ENCODE data around the gene PIAS1.
"Not testable (repeated sequence)": the region's sequence is repeated elsewhere in the genome, so short reads cannot be mapped to it uniquely, and the experiment has no call there.

The PIAS1 gene

DNA sequence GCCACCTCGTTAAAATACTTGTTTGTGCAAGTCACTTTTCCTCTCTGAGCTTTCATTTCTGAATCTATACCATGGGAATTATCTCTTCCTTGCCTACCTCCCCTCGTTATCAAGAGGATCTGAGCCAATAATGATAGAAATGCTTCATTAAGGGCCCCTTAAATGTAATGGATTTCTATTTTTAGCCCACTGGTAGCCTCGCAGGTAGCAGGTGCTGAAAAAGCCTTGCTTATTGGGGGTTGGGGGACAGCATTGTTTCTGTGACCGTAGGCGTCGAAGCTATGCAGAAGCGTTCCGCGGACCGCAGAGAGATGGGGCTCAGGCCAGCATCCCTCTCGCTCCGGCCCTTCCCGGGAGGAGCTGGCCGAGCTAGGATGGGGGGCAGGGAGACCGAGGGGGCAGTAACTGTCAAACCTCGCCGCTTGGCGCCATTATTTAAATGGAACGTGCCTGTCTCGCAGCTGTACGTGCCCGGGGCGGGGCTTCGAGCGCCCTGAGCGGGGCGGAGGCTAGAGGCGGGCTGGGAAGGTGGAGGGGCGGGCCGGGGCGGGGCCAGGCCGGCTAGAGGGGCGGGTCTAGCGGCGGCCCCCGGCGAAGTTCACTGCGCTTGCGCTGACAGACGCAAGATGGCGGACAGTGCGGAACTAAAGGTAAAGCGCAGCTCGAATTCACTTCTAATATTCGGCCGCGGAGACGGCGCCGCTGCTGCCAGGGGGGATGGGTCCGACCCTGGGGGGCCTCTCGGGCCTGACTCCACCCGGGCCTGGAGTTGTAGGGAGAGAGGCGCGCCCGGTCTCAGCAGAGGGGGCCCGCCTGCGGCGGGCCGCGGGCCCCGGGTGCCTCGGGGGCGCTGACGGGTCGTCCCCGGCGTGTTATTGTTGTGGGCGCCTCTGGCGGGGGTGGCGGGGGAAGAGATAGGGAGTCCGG, at the start of gene PIAS1:
Gene PIAS1 (plus strand): TSS at position 615 of the 927 bp plus-strand sequence. CDS start 12 bp downstream, at position 627.
- peak; percentile 95 for DNase-seq (ENCODE audit: low spot score)

DNA sequence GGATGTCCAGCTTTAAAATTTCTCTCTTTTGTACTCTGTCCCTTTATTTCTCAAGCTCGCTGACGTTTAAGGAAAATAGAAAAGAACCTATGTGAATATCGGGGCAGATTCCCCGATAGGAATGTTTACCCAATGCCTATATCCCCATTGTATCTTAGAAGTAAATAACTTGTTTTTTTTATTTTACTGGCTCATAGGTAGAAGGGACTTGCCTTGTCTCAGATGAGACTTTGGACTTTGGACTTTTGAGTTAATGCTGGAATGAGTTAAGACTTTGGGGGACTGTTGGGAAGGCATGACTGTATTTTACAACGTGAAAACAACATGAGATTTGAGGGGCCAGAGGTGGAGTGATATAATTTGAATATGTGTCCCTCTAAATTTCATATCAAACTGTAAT, 46.5 kb upstream of the PIAS1 start:
- not testable (repeated sequence) for DNase-seq (ENCODE audit: low spot score)

DNA sequence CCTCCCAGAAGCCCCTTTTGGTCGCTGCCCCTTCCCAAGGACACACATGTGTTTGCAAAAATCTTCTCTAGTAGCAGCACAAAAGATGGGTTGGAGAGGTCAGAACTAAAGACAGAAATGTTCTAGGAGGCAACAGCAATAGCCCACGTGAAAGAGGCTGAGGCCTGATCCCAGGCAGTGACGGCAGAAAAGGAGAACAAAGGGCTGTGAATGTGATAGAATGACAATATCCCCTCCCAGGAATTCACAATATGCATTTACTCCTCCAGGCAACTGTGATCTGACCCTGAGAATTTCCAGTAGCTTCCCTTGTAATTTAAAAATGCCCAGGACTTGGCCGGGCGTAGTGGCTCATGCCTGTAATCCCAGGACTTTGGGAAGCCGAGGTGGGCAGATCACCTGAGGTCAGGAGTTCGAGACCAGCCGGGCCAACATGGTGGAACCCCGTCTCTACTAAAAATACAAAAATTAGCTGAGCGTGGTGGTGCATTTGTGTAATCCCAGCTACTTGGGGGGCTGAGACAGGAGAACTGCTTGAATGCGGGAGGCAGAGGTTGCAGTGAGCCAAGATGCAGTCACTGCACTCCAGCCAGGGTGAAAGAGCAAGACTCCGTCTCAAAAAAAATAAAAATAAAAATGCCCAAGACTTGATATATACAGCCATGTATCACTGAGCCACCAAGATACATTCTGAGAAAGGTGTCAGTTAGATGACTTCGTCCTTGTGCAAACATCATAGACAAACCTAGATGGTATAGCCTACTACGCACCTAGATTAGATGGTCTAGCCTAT, 43.6 kb upstream of the PIAS1 start:
- no peak for DNase-seq (ENCODE audit: low spot score)

DNA sequence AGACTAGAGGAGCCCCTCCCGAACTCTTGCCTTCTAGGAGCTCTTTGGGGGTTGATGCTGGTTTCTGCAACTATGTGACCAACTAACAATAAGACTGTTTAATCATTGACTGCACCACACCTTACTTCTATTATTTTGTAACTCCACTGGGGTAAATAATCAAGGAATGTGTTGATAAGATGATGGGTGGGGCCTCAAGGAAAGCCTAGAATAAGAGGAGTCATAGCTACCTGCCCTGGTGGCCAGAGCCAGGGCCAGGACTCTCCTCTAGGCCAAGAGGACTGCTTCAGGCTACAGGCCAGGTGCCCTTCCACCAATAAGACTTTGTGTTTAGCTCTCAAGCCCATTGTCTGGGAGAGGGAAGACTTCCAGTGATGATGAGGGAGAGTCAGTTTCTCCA, 41.2 kb upstream of the PIAS1 start:
- DNase-seq (ENCODE audit: low spot score): no peak

- no peak for DNase-seq (ENCODE audit: low spot score)
Observed at GRCh38 chr15:68014219-68014618, 39.9 kb upstream of the PIAS1 start.

DNA sequence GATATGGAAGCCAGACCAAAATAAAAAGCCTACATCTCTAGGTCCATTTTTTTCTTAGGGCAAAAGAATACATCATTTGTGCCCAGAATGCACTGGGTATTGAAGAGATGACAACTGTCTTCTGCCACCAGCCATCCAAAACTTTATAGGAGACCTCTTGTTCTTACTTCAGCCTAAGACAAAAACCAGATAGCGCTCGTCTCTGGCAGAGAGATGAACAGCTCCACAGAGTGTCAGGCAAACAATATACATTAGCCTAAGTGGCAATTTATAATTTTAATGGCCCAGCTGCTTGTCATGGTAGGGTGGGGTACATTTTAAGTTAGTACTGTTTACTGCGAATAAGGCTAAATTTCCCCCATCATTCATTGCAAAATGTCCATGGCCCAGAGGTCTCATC, 38.9 kb upstream of the PIAS1 start:
- no peak for DNase-seq (ENCODE audit: low spot score)

GRCh38 chr15:68017201-68017600, 36.9 kb upstream of the PIAS1 start:
- no peak for DNase-seq (ENCODE audit: low spot score)

DNA sequence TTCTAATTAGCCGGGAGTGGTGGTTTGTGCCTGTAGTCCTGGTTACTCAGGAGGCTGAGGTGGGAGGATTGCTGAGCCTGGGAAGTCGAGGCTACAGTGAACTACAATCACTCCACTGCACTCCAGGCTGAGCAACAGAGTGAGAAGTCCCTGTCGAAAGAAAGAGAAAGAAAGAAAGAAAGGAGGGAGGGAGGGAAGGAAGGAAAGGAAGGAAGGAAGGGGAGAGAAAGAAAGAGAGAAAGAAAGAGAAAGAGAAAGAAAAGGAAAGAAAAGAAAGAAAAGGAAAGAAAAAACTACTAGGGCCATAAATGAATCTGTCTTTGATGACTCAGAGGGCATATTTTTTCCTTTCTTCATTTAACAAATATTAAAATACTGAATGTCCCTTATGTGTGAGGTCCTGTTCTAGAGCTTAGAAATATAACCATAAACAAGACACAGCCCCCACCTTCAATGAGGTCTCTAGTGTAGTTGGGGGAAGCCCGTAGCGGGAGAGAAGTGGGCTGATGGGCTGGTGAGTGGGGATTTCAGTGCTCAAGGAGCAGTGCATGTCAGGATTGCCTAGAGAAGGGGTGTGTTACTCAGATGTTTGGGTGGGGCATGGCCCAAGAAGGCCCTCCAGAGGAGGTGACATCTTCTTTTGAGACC, 35.2 kb upstream of the PIAS1 start:
- no peak for DNase-seq (ENCODE audit: low spot score)

- no peak for DNase-seq (ENCODE audit: low spot score)
Observed at GRCh38 chr15:68019814-68020525, 34.1 kb upstream of the PIAS1 start.

GRCh38 chr15:68020685-68021084, 33.4 kb upstream of the PIAS1 start:
- no peak for DNase-seq (ENCODE audit: low spot score)

- DNase-seq (ENCODE audit: low spot score): no peak
Observed at GRCh38 chr15:68022061-68022460, 32.1 kb upstream of the PIAS1 start.

- no peak for DNase-seq (ENCODE audit: low spot score)
Observed at GRCh38 chr15:68023307-68024101, 30.6 kb upstream of the PIAS1 start.

DNA sequence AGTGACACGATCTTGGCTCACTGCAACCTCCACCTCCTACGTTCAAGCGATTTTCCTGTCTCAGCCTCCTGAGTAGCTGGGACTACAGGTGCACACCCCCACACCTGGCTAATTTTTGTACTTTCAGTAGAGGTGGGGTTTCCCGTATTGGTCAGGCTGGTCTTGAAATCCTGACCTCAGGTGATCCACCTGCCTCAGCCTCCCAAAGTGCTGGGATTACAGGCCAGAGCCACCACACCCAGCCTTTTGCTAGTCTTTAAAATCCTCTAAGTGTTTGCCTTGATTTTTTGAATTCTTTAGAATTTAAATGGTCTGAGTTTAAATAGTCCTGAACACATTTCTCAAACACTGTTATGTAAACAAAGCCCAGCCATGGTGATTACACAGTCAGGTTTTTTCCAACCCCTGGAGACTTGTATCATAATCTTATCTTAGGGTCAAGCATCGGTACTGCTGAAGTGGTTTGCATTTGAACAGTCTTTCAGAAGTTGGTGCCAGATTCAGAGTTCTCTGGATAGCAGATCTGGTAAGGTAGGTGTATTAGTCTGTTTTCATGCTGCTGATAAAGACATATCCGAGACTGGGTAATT, 28.2 kb upstream of the PIAS1 start:
- DNase-seq (ENCODE audit: low spot score): no peak

- DNase-seq (ENCODE audit: low spot score): no peak
Observed at GRCh38 chr15:68027388-68027787, 26.7 kb upstream of the PIAS1 start.

DNA sequence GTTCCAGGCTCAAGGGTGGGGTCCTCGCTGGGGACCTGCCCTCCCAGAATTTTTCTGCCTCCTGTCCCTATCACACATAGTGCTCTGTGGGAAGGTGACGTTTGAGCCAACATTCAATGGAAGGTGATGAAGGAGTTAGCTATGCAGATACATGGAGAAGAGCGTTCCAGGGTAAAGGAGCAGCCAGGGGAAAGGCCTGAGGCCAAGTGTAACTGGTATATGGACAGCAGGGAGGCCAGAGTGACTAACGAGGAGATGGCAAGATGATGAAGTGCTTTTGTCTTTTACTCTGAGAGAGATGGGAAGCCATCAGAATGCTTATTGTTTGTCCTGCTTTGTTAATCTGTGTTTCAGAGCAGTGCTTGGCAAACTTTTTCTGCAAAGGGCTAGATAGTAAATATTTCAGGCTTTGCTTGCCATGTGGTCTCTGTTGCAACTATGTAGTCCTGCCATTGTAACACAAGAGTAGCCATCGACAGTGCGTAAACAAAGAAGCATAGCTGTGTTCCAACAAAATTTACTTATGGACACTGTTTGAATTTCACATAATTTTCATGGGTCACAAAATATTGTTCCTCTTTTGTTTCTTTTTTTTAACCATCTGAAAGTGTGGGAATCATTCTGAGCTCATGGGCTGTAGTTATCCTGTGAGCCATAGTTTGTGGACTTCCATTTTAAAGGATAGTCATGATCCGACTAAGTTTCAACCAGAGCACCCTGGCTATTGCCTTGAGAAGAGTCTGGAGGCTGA, 25.8 kb upstream of the PIAS1 start:
- DNase-seq (ENCODE audit: low spot score): no peak

- DNase-seq (ENCODE audit: low spot score): no peak
Observed at GRCh38 chr15:68028888-68029207, 25.3 kb upstream of the PIAS1 start.

DNA sequence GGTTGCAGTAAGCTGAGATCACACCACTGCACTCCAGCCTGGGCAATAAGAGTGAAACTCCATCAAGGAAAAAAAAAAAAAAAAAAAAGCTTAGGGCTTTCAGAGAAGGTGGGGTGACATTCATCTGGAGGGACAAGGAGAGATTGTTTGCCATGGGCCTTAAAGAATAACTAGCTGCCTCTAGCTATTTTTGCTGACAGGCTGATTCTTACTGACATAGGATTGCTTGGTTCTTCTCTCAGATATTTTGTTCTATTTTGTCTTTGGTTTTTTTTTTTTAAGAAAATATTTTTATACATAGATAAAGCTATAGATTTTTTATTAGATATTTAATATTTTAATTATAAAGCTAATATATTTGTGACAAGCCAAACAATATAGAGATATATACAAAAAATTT, 24.2 kb upstream of the PIAS1 start:
- no peak for DNase-seq (ENCODE audit: low spot score)

- no peak for DNase-seq (ENCODE audit: low spot score)
Observed at GRCh38 chr15:68031404-68031803, 22.7 kb upstream of the PIAS1 start.

GRCh38 chr15:68032672-68033071, 21.4 kb upstream of the PIAS1 start:
- DNase-seq (ENCODE audit: low spot score): no peak

DNA sequence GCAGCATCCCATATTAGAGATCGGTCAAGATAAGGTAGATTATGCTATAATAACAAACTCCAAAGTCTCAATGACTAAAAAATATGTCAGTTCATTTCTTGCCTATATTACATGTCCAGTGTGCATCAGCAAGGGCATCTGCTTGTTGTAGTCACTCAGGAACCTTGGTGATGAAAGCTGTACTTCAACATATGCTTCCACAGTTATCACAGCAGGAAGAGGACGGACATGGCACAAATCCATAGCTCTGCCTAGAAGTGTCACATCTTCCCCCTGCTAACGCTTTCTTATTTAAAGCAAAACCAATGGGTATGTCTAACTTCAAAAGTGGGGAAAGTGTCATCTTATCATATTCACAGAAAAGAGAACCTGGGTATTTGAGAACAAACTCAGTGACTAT, 20.0 kb upstream of the PIAS1 start:
- DNase-seq (ENCODE audit: low spot score): no peak
